PFSK-1 (cell line): Measurements from ENCODE around the gene KLHL11.

ENCODE experiments used
- FOXP2 ChIP-seq: optimal IDR thresholded peaks from 2 replicates; pipeline ENCODE3; 2011; ENCODE audit warnings: borderline replicate concordance, control low read depth, inconsistent platforms; ENCODE audit not compliant: insufficient read depth; ENCODE audit errors: extremely low read length, extremely low read depth
- POLR2AphosphoS5 ChIP-seq: IDR thresholded peaks from 2 replicates; pipeline ENCODE4 v1.6.1; 2012; ENCODE audit warnings: low read depth, mild to moderate bottlenecking, control low read depth, low read length, moderate library complexity
- SIN3A ChIP-seq: IDR thresholded peaks from 2 replicates; pipeline ENCODE4 v1.6.1; 2012; ENCODE audit warnings: mild to moderate bottlenecking, low read length, moderate library complexity, borderline replicate concordance; ENCODE audit not compliant: insufficient read depth
- TAF1 ChIP-seq: IDR thresholded peaks from 2 replicates; pipeline ENCODE4 v1.6.1; 2012; ENCODE audit warnings: low read length, control low read depth, borderline replicate concordance; ENCODE audit not compliant: insufficient read depth
- TF ChIP-seq, protein P1 (sequence below), 2 experiments: IDR thresholded peaks; 2 replicates each; pipeline versions ENCODE4 v1.6.1 to v1.8.0; 2011 to 2012; ENCODE audit warnings: low read depth in 2 of 2, low read length in 2 of 2, control low read depth in 1 of 2, inconsistent platforms in 1 of 2, mild to moderate bottlenecking in 1 of 2, moderate library complexity in 1 of 2; ENCODE audit not compliant: insufficient read depth in 1 of 2

DNA sequence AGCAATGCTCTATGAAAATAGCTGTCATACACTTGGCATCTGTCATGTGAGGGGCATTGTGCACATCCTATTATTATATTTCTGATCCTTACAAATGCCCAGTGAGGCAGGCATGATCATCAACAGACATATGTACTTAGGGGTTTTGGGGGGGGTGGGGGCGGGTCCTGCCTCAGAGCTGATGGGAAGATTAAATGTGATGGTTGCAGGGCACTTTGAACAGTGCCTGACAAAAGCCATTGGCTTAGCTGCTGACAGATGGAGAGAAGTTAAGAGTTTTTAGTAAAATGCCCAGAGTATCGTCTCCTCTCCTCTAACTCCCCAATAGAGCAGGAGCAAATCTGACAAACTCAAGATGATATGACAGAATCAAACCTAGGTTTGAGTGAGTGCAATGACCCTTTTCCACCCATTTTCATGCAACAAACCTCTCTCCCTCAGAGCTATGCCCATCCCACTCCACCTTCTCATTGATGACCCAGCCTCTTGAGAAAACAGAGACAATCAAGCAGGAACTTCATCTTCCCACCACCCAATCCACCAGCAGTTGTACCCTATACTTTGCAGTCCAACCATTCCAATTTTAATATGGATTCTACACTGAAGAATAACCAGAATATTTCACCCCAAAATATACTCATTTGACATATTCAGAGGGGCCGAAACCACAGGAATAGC is 4.8 kb downstream of the KLHL11 start:
- TF ChIP-seq SIN3A (no peak), TAF1 (no peak), POLR2AphosphoS5 (no peak), FOXP2 (no peak)
- TF ChIP-seq, protein P1, sequence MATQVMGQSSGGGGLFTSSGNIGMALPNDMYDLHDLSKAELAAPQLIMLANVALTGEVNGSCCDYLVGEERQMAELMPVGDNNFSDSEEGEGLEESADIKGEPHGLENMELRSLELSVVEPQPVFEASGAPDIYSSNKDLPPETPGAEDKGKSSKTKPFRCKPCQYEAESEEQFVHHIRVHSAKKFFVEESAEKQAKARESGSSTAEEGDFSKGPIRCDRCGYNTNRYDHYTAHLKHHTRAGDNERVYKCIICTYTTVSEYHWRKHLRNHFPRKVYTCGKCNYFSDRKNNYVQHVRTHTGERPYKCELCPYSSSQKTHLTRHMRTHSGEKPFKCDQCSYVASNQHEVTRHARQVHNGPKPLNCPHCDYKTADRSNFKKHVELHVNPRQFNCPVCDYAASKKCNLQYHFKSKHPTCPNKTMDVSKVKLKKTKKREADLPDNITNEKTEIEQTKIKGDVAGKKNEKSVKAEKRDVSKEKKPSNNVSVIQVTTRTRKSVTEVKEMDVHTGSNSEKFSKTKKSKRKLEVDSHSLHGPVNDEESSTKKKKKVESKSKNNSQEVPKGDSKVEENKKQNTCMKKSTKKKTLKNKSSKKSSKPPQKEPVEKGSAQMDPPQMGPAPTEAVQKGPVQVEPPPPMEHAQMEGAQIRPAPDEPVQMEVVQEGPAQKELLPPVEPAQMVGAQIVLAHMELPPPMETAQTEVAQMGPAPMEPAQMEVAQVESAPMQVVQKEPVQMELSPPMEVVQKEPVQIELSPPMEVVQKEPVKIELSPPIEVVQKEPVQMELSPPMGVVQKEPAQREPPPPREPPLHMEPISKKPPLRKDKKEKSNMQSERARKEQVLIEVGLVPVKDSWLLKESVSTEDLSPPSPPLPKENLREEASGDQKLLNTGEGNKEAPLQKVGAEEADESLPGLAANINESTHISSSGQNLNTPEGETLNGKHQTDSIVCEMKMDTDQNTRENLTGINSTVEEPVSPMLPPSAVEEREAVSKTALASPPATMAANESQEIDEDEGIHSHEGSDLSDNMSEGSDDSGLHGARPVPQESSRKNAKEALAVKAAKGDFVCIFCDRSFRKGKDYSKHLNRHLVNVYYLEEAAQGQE (IDR thresholded peaks at IDR 0.05; ENCODE audit: insufficient read depth in 1 of 2, low read depth in 2 of 2, low read length in 2 of 2): no peak
